Endothelial cell (in vitro differentiated cells): Measurements from ENCODE around the gene TDO2. TPM values are rescaled to one million over a fixed set of nuclear protein-coding genes. Genes with fewer than 3 reads are reported as not detected.
"Not testable (repeated sequence)": the region's sequence is repeated elsewhere in the genome, so short reads cannot be mapped to it uniquely, and the experiment has no call there.

Experiments used
- DNase-seq: peaks from one replicate; pipeline ENCODE4 v3.0.0; 2021; ENCODE audit warnings: low spot score
- H3K27ac Mint-ChIP-seq: one replicate; pipeline ENCODE4 v1.8.0; 2021; ENCODE audit warnings: mixed read lengths, inconsistent platforms; ENCODE audit not compliant: unreplicated experiment
- H3K27me3 Mint-ChIP-seq: one replicate; pipeline ENCODE4 v1.8.0; 2021; ENCODE audit warnings: mild to moderate bottlenecking, moderate library complexity, mixed read lengths, inconsistent platforms; ENCODE audit not compliant: unreplicated experiment
- H3K36me3 Mint-ChIP-seq: one replicate; pipeline ENCODE4 v1.8.0; 2021; ENCODE audit warnings: mild to moderate bottlenecking, low read depth, mixed read lengths, inconsistent platforms; ENCODE audit not compliant: unreplicated experiment
- H3K4me1 Mint-ChIP-seq: one replicate; pipeline ENCODE4 v1.8.0; 2021; ENCODE audit warnings: mild to moderate bottlenecking, mixed read lengths, inconsistent platforms; ENCODE audit not compliant: unreplicated experiment
- H3K4me3 Mint-ChIP-seq: one replicate; pipeline ENCODE4 v1.8.0; 2021; ENCODE audit warnings: mild to moderate bottlenecking, mixed read lengths, inconsistent platforms; ENCODE audit not compliant: unreplicated experiment
- H3K9me3 Mint-ChIP-seq: one replicate; pipeline ENCODE4 v1.8.0; 2021; ENCODE audit warnings: mixed read lengths, inconsistent platforms; ENCODE audit not compliant: unreplicated experiment
- CTCF ChIP-seq: fragments of 200-600 bp; sonication (generic); IDR thresholded peaks from one replicate; pipeline ENCODE4 v1.5.0; 2021; ENCODE audit warnings: antibody characterized with exemption; ENCODE audit not compliant: unreplicated experiment
- total RNA-seq: library from RNA; stranded (reverse); fragmentation: NEBNext Ultra II Directional; extraction: Animal tissue kit (Norgen Biotek cat#: 25700); gene quantifications from one replicate; pipeline ENCODE4 v1.2.1, GENCODE V29; 2021; ENCODE audit not compliant: unreplicated experiment

TDO2 gene
- total RNA-seq, 1 donor from 2014 or later = not detected

GRCh38 chr4:155929833-155930232 is 26.3 kb downstream of the TDO2 start:
- Mint-ChIP-seq H3K4me1 (no peaks in the 10 kb centered on the region), H3K9me3 (no peaks in the 10 kb centered on the region), H3K36me3 (no peaks in the 10 kb centered on the region), H3K27ac (no peak overlapping the region), H3K4me3 (no peak overlapping the region), H3K27me3 (no peaks in the 10 kb centered on the region)
- TF ChIP-seq CTCF = no peak
- DNase-seq = no peak

GRCh38 chr4:155930330-155930729 is 26.8 kb downstream of the TDO2 start:
- no peaks in the 10 kb centered on the region for H3K27me3 Mint-ChIP-seq
- H3K4me1 Mint-ChIP-seq = no peaks in the 10 kb centered on the region
- no peak overlapping the region for H3K27ac Mint-ChIP-seq
- H3K4me3 Mint-ChIP-seq = no peak overlapping the region
- no peaks in the 10 kb centered on the region for H3K9me3 Mint-ChIP-seq
- H3K36me3 Mint-ChIP-seq = peaks cover 3% of the 10 kb centered on the region
- TF ChIP-seq CTCF = no peak
- DNase-seq = no peak

GRCh38 chr4:155931634-155932033 is 28.1 kb downstream of the TDO2 start:
- Mint-ChIP-seq H3K4me1 (no peaks in the 10 kb centered on the region), H3K9me3 (no peaks in the 10 kb centered on the region), H3K36me3 (peaks cover 4% of the 10 kb centered on the region), H3K27me3 (no peaks in the 10 kb centered on the region), H3K4me3 (no peak overlapping the region), H3K27ac (no peak overlapping the region)
- DNase-seq = no peak
- TF ChIP-seq CTCF = no peak

- H3K9me3 Mint-ChIP-seq, H3K27me3 Mint-ChIP-seq, H3K27ac Mint-ChIP-seq, DNase-seq, H3K36me3 Mint-ChIP-seq, H3K4me1 Mint-ChIP-seq, H3K4me3 Mint-ChIP-seq: not testable (repeated sequence)
These were observed 31.1 kb downstream of the TDO2 start for GRCh38 chr4:155934634-155935033.

- no peak overlapping the region for H3K4me3 Mint-ChIP-seq
- no peak for TF ChIP-seq CTCF
- no peak overlapping the region for H3K27ac Mint-ChIP-seq
- DNase-seq = no peak
- no peaks in the 10 kb centered on the region for H3K9me3 Mint-ChIP-seq
- peaks cover 4% of the 10 kb centered on the region for H3K36me3 Mint-ChIP-seq
- H3K4me1 Mint-ChIP-seq = no peaks in the 10 kb centered on the region
- no peaks in the 10 kb centered on the region for H3K27me3 Mint-ChIP-seq
These were observed 32.0 kb downstream of the TDO2 start for GRCh38 chr4:155935389-155935986.
